ENCODE measurements around the gene MAGEA11.
"Not testable (repeated sequence)": the region's sequence is repeated elsewhere in the genome, so short reads cannot be mapped to it uniquely, and the experiment has no call there.

MAGEA11 gene

GRCh38 chrX:149717803-149718202, 5.9 kb downstream of the MAGEA11 start:
- no peak for DNase-seq

- no peak for DNase-seq
These were observed 6.9 kb downstream of the MAGEA11 start for GRCh38 chrX:149718757-149719156.

- DNase-seq: no peak
These were observed 8.3 kb downstream of the MAGEA11 start for GRCh38 chrX:149720021-149720689.

GRCh38 chrX:149721241-149721640, 9.4 kb downstream of the MAGEA11 start:
- not testable (repeated sequence) for DNase-seq

GRCh38 chrX:149721778-149722177, 9.9 kb downstream of the MAGEA11 start:
- DNase-seq: no peak

GRCh38 chrX:149723583-149724118, 11.8 kb downstream of the MAGEA11 start:
- not testable (repeated sequence) for DNase-seq

- DNase-seq: not testable (repeated sequence)
These were observed 15.4 kb downstream of the MAGEA11 start for GRCh38 chrX:149727308-149727707.

GRCh38 chrX:149742269-149742668, 30.4 kb downstream of the MAGEA11 start:
- DNase-seq: not testable (repeated sequence)

- DNase-seq: not testable (repeated sequence)
These were observed 34.6 kb downstream of the MAGEA11 start for GRCh38 chrX:149746390-149747007.

GRCh38 chrX:149757206-149758067, 45.6 kb downstream of the MAGEA11 start:
- no peak for DNase-seq

- no peak for DNase-seq
These were observed 46.3 kb downstream of the MAGEA11 start for GRCh38 chrX:149758068-149758714.

GRCh38 chrX:149758715-149759078, 46.8 kb downstream of the MAGEA11 start:
- not testable (repeated sequence) for DNase-seq

GRCh38 chrX:149759824-149760223, 48.0 kb downstream of the MAGEA11 start:
- DNase-seq: no peak

- no peak for DNase-seq
These were observed 49.1 kb downstream of the MAGEA11 start for GRCh38 chrX:149760965-149761364.

- not testable (repeated sequence) for DNase-seq
These were observed 50.2 kb downstream of the MAGEA11 start for GRCh38 chrX:149761858-149762674.

GRCh38 chrX:149762696-149763614, 51.1 kb downstream of the MAGEA11 start:
- no peak for DNase-seq
